Measurements from ENCODE around the gene VENTX. TPM values are rescaled to one million over a fixed set of nuclear protein-coding genes. Genes with fewer than 3 reads are reported as not detected.

The VENTX gene
- total RNA-seq, 1 donor: not detected

DNA sequence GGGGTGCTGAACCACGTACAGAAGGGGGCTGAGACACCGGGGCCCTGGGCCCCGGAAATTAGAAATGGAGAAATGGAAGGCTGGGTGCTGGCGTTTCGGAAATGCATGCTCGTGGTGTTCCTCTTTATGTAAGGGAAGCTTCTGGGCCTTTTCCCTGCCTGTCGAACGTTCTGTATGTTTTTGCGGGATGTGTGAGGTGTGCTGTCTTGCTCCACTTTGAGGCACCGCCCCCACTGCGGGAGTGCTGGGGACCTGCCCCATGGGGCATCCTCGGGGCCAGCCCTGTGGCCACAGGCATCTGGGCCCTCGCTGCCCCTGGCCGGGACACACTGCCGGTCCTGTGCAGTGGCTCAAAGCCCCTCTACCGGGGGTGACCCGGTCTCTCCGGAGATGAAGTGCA lies 1.7 kb upstream of the VENTX start:
- H3K4me3 ChIP-seq (ENCODE audit: low read depth, low read length): no peak overlapping the region
- TF ChIP-seq, protein P1, sequence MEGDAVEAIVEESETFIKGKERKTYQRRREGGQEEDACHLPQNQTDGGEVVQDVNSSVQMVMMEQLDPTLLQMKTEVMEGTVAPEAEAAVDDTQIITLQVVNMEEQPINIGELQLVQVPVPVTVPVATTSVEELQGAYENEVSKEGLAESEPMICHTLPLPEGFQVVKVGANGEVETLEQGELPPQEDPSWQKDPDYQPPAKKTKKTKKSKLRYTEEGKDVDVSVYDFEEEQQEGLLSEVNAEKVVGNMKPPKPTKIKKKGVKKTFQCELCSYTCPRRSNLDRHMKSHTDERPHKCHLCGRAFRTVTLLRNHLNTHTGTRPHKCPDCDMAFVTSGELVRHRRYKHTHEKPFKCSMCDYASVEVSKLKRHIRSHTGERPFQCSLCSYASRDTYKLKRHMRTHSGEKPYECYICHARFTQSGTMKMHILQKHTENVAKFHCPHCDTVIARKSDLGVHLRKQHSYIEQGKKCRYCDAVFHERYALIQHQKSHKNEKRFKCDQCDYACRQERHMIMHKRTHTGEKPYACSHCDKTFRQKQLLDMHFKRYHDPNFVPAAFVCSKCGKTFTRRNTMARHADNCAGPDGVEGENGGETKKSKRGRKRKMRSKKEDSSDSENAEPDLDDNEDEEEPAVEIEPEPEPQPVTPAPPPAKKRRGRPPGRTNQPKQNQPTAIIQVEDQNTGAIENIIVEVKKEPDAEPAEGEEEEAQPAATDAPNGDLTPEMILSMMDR (IDR thresholded peaks at IDR 0.05; ENCODE audit: insufficient read depth, low read depth, low read length): no peak
- DNase-seq (ENCODE audit: low read depth): no peak

DNA sequence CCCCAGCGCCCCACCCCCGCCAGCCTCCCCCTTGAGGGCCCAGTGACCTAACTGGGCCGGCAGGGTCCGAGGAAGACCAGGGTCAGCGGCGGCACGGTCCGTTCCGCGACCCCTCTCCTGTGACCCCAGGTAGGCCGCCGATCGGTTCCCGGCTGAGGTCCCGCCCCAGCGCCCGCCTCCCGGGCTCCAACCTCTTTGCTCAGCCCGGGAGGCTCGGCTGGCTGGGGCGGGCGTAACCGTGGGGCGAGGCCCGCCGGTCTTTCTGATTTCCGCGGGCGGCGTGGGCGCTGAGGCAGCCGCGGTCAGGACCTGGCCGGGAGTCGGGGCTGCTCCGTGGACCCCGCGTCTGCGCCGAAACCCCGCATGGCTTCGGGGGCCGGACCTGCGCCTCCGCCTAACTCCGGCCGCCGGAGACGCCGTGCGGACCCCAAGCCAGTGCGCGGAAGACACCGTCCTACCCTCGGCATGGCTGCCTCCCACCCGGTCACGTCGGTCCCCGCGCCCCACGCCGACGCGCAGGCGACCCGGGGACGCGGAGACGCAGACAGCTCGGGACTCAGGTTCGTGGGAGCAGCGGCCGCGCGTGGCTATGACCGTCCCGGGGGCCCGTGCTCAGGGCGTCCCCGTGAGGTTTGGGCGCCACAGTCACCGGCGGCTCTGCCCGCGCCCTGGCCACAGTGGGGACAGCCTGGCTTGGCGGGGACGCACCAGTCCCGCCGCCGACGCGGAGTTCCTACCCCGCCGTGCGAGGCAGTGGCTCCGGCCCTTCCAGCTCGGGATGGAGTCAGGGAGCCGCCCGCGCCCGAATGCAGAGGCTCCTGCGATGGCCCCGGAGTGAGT lies 1.0 kb upstream of the VENTX start:
- no peak for DNase-seq (ENCODE audit: low read depth)
- no peak overlapping the region for H3K4me3 ChIP-seq (ENCODE audit: low read depth, low read length)

DNA sequence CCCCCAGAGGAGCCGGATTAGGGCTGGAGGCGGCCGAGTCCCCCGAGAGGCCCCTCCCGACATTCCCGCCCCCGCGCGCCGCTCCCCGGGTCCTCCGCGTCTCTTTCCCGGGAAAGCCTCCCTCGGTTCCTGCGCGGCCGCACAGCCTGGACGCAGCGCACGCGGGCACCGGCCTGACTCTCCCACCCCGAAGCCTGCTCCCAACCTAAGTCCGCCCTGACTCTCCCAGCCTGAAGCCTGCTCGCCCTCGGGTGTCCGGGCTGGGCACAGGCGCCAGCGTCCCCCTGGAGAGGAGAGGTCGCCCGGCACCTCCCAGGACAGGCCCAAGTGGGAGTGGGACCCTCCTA lies 441 bp upstream of the VENTX start:
- no peak for DNase-seq (ENCODE audit: low read depth)
- TF ChIP-seq, protein P1 (IDR thresholded peaks at IDR 0.05; ENCODE audit: insufficient read depth, low read depth, low read length): no peak
- H3K4me3 ChIP-seq (ENCODE audit: low read depth, low read length): no peak overlapping the region

More for the DNA sequence above, 1.0 kb upstream of the VENTX start:
- TF ChIP-seq, protein P1 (IDR thresholded peaks at IDR 0.05; ENCODE audit: insufficient read depth, low read depth, low read length): no peak

DNA sequence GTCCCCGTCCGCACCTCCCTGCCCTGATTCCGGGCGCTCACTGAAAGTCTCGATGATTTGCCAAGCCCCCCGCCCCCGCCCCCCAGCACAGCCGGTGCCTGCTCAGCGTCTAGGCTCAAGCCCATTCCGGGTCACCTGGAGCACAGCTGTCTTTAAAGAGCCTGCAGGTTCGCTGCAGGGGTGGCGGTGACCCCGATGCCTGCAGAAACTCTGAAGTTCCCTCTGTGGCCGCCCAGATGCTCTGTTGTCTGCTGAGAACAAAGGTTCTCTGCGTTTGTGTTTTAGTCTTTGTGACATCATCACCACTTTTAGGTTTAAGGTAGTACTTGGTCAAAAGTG lies 780 bp downstream of the VENTX start:
- TF ChIP-seq, protein P1 (IDR thresholded peaks at IDR 0.05; ENCODE audit: insufficient read depth, low read depth, low read length): no peak
- DNase-seq (ENCODE audit: low read depth): no peak
- no peak overlapping the region for H3K4me3 ChIP-seq (ENCODE audit: low read depth, low read length)

DNA sequence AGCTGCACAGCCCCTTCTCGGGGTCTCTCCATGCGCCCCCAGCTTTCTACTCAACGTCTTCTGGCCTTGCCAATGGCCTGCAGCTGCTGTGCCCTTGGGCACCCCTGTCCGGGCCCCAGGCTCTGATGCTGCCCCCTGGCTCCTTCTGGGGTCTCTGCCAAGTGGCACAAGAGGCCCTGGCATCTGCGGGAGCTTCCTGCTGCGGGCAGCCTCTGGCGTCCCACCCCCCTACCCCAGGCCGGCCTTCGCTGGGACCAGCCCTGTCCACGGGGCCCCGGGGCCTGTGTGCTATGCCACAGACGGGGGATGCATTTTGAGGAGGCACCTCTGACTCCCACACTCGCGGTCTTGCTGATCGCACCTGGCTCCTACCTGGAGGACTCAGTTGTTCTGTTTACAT lies 2.3 kb downstream of the VENTX start:
- no peak overlapping the region for H3K4me3 ChIP-seq (ENCODE audit: low read depth, low read length)
- DNase-seq (ENCODE audit: low read depth): no peak
- TF ChIP-seq, protein P1 (IDR thresholded peaks at IDR 0.05; ENCODE audit: insufficient read depth, low read depth, low read length): no peak

DNA sequence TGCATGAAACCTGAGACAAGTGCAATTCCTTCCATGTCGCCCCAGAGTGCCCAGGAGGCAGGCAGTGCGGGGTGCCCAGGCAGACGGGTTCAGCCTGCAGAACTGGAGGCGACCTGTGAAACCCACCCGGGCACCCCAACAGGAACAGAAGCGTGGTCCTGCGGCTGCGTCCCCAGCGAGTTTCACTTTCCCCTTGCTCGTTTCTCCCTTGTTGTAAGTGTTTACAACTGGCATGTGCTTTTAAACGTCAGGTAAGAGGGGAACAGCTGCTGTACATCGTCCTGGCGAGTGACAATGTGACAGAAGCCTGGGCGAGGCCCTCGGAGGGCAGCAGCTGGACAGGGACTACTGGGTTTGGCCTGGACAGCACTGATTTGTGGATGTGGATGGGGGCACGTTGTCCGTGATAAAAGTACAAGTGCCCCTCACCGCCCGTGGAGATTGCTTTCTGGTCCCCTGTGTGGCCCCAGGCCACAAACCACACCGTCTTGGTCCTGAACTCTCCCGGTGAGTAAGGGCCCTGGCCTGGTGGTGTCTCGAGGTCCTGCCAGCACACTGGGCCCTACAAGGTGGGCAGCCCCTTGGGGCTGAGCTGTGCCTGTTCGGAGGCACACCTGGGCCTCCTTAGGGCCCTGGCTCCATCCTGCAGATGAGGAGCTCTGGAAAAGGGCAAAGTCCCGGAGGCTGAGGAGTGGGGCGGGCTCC lies 4.0 kb downstream of the VENTX start:
- no peak overlapping the region for H3K4me3 ChIP-seq (ENCODE audit: low read depth, low read length)
- no peak for DNase-seq (ENCODE audit: low read depth)
- TF ChIP-seq, protein P1 (IDR thresholded peaks at IDR 0.05; ENCODE audit: insufficient read depth, low read depth, low read length): no peak

All from fibroblast of villous mesenchyme (primary cell).